Measurements from ENCODE around the gene SEC14L2. TPM values are rescaled to one million over a fixed set of nuclear protein-coding genes. Genes with fewer than 3 reads are reported as not detected.

Gene SEC14L2
- polyA plus RNA-seq, 2 of the 4 experiments (the other 2 are of a cell fraction): 12.8 to 15.2 TPM

- Histone ChIP-seq H3K27ac (peak overlapping the region in 1 of 2 experiments; percentile 4; a peak in 1 of 6 replicates), H3K4me3 (no peak overlapping the region), H3K9me3 (no peaks in the 10 kb centered on the region), H3K4me2 (no peak overlapping the region), H3K4me1 (no peaks in the 10 kb centered on the region)
- ChIA-PET POLR2A (no interaction called here), CTCF (interaction anchor here (0.8 to 2.1 kb wide), 4 partner anchors 10 to 50 kb away, joined by 3 to 7 read pairs (median 5); no protein-coding TSS in a partner anchor)
- 43% methylated on average over 1 of the region's 1 CpG for WGBS (ENCODE audit: missing lambda C conversion rate)
- TF ChIP-seq FOXS1 (CRISPR knock-in tag; IDR thresholded peaks at IDR 0.05) (no peak), MYC (IDR thresholded peaks at IDR 0.05; ENCODE audit: borderline replicate concordance, low read length) (no peak), KDM1A (IDR thresholded peaks at IDR 0.05; ENCODE audit: low read depth) (no peak), POLR2A (IDR thresholded peaks at IDR 0.05; ENCODE audit: low read length) (no peak), SREBF2 (IDR thresholded peaks at IDR 0.05) (no peak), TFCP2L1 (CRISPR knock-in tag; IDR thresholded peaks at IDR 0.05) (no peak), HDAC2 (IDR thresholded peaks at IDR 0.05) (no peak), GATA3 (IDR thresholded peaks at IDR 0.05; ENCODE audit: borderline replicate concordance) (no peak), HOXB13 (CRISPR knock-in tag; IDR thresholded peaks at IDR 0.05; ENCODE audit: low read depth) (no peak), NR3C1 (IDR thresholded peaks at IDR 0.05) (no peak), CHD4 (IDR thresholded peaks at IDR 0.05; ENCODE audit: borderline replicate concordance) (no peak), KDM5A (IDR thresholded peaks at IDR 0.05) (no peak), HEYL (CRISPR knock-in tag; IDR thresholded peaks at IDR 0.05) (no peak)
- TF ChIP-seq, protein P1, sequence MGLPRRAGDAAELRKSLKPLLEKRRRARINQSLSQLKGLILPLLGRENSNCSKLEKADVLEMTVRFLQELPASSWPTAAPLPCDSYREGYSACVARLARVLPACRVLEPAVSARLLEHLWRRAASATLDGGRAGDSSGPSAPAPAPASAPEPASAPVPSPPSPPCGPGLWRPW (IDR thresholded peaks at IDR 0.05): no peak
- no peak for ATAC-seq
- no peak for FAIRE-seq
- no peak for DNase-seq (ENCODE audit: low read depth in 1 of 2, low spot score in 1 of 2)
Observed at GRCh38 chr22:30434843-30435242, 38.0 kb downstream of the SEC14L2 start.

DNA sequence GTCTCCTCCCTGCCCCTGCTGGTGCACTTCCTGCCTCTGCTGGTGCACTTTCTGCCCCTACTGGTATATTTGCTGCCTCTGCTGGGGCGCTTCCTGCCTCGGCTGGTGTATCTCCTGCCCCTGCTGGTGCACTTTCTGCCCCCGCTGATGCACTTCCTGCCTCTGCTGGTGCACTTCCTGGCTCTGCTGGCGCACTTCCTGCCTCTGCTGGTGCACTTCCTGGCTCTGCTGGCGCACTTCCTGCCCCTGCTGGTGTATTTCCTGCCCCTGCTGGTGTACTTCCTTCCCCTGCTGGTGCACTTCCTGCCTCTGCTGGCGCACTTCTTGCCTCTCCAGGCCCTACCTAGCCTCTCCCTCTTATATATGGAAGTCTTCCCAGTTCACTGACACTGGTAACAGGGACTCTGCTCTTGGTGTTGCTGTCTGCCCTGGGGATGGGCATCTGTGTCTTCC, 38.9 kb downstream of the SEC14L2 start:
- 95% methylated on average over 6 of the region's 6 CpGs for WGBS (ENCODE audit: missing lambda C conversion rate)
- CTCF ChIA-PET: no interaction called here
- DNase-seq (ENCODE audit: low read depth in 1 of 2, low spot score in 1 of 2): no peak
- POLR2A ChIA-PET: no interaction called here
- TF ChIP-seq POLR2AphosphoS2 (conservative IDR thresholded peaks at IDR 0.05; ENCODE audit: low read length): no peak
- Histone ChIP-seq H3K4me2 (no peak overlapping the region), H3K27ac (peak overlapping the region in 1 of 2 experiments; percentile 4; a peak in 1 of 6 replicates), H3K4me1 (no peaks in the 10 kb centered on the region), H3K9me3 (no peaks in the 10 kb centered on the region), H3K4me3 (no peak overlapping the region)
- no peak for FAIRE-seq
- no peak for ATAC-seq

DNA sequence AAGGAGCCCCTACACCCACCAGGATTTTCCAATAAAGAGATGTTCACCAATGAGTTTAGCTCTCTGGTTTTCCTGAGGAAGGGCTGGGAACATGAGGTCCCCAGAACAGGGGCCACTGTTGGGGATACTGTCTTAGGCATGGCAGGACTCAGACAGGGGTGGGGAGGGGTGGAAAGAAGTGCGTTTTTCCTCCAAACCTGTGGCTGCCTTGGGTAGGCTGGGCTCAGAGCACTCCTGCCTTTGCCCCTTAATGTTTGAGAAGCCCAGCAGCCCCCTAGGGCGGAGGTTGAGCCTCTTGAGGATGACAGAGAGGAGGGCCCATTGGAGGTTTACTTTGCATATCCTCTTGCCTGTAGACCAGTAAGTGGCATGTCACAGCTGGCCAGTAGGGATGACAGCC, 39.4 kb downstream of the SEC14L2 start:
- Histone ChIP-seq H3K4me1 (no peaks in the 10 kb centered on the region), H3K27ac (0 out of 6 replicates have a peak overlapping the region, but pooled peaks of 1 of the 2 experiments have one; percentile 4), H3K9me3 (no peaks in the 10 kb centered on the region), H3K4me2 (no peak overlapping the region), H3K4me3 (no peak overlapping the region)
- no peak for ATAC-seq
- FAIRE-seq: no peak
- TF ChIP-seq EHMT2 (IDR thresholded peaks at IDR 0.05; ENCODE audit: low read depth) (no peak), MAX (IDR thresholded peaks at IDR 0.05) (no peak), NFE2L2 (conservative IDR thresholded peaks at IDR 0.05; ENCODE audit: low read length) (no peak), MAFK (IDR thresholded peaks at IDR 0.05; ENCODE audit: partially characterized antibody) (no peak), HEYL (CRISPR knock-in tag; IDR thresholded peaks at IDR 0.05) (no peak), REST (IDR thresholded peaks at IDR 0.05) (no peak), TFCP2L1 (CRISPR knock-in tag; IDR thresholded peaks at IDR 0.05) (no peak), KDM5A (IDR thresholded peaks at IDR 0.05) (no peak), RNF2 (IDR thresholded peaks at IDR 0.05; ENCODE audit: borderline replicate concordance, low read depth) (no peak), CBX2 (IDR thresholded peaks at IDR 0.05; ENCODE audit: borderline replicate concordance, low read depth) (no peak), JUN (IDR thresholded peaks at IDR 0.05) (no peak), ZC3H11A (IDR thresholded peaks at IDR 0.05) (no peak), RAD21 (conservative IDR thresholded peaks at IDR 0.05 in 1 of 2, IDR thresholded peaks at IDR 0.05 in 1 of 2) (no peak), USF2 (IDR thresholded peaks at IDR 0.05) (no peak), ESRRA (IDR thresholded peaks at IDR 0.05; ENCODE audit: borderline replicate concordance, low read length) (no peak)
- ChIA-PET CTCF (no interaction called here), POLR2A (interaction anchor here (0.8 kb wide), 1 partner anchor 12 kb away, joined by 4 read pairs; no protein-coding TSS in a partner anchor)
- DNase-seq (ENCODE audit: low read depth in 1 of 2, low spot score in 1 of 2): no peak
- 89% methylated on average over 2 of the region's 2 CpGs for WGBS (ENCODE audit: missing lambda C conversion rate)
